Lung microvascular endothelial cell (primary cell): ENCODE measurements around the gene PLXNC1. TPM values are rescaled to one million over a fixed set of nuclear protein-coding genes. Genes with fewer than 3 reads are reported as not detected.

Source experiments
- DNase-seq, 2 donors: peaks; one replicate each; pipeline versions ENCODE4 v3.0.0 to v3.0.0-alpha.2; 2010; ENCODE audit warnings: low read depth in 2 of 2
- total RNA-seq: library from RNA; depleted of rRNA; stranded (reverse); fragments of >200 nt; gene quantifications from 2 replicates; pipeline ENCODE4 v1.2.1, GENCODE V29; 2014

The PLXNC1 gene
- total RNA-seq, 1 donor from 2014 or later: under 0.01 TPM

DNA sequence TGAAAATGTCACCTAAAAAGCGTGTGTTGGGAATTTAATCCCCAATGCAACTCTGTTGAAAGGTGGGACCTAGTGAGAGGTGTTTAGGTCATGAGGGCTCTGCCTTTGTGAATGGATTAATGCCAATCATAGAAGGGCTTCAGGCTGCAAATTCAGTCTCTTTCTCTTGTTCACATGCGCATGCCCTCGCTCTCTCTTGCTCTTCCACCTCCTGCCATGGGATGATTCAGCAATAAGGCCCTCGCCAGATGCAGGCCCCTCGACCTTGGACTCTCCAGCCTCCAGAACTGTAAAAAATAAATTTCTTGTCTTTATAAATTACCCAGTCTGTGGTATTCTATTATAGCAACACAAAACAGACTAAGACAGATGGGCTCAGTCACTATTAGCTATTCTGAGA, 55.4 kb downstream of the PLXNC1 start:
- DNase-seq: no peak

DNA sequence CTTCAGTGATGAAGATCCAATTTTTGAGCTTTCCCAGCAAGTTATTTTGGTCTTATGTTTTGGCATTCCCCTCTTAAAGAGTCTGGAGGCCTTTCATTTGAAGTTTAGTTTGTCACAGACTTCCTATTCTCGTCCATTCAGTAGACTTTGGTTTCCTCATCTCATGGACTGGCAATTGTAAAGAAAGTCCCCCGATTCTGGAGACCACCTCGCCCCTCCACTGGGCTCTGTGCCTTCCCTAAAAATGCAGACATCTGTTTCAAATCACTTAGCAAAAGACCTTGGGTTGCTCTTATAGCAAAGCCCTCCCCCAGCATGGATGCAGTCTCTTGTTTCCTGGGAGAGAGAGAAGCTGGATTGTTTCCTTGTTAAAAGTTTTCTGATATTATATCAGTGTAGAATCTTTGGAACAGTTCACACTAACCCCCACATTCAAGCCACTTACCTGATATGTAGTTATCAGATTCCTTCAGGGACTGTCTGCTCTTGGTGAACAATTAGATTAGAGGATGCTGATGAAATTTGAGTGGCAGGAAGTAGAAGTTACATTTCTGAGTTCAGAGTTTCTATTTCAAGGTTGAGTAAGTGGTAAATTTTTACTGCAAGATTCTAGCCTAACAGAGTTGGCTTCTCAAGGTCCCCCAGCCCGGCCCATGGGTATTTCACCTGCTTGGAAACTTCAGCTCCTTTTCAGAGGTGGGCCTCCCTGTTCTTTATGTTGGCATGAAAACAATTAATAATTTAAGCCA, 56.3 kb downstream of the PLXNC1 start:
- no peak for DNase-seq

DNA sequence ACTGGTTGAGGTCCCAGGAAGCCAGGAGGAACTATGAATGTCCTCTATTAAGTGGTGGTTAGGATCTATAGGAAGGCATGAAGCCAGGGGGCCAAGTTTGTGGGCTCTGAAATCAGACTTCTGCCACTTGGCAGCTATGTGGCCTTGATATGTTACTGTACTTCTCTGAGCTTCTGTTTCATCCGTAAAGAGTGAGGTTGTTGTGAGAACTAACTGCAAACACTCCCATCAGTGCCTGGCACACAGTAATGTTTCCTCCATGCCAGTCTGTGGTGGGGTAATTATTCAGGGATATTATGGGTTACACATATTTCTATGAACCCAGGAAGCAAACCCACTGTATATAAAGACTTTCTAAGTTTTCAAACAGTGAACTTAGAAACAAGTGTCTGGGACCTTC, 57.4 kb downstream of the PLXNC1 start:
- no peak for DNase-seq

DNA sequence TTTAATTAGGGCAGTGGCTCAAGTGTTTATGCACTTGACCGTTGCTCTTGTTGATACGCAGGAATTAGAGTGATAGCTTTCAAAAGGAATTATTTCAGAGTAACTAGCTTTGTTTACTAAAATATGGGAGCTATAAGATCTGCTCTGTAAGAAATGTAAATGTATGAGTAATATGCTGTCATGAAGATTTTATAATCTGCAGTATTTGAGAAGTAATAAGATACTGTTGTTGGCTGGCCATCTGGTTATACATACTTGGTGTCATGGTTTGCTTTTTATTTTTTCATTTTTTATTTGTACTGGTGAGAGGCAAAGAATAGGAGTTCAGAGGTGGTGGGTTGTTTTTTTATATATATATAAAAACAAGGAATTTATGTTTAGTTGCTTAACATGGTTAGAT, 58.5 kb downstream of the PLXNC1 start:
- DNase-seq: no peak

DNA sequence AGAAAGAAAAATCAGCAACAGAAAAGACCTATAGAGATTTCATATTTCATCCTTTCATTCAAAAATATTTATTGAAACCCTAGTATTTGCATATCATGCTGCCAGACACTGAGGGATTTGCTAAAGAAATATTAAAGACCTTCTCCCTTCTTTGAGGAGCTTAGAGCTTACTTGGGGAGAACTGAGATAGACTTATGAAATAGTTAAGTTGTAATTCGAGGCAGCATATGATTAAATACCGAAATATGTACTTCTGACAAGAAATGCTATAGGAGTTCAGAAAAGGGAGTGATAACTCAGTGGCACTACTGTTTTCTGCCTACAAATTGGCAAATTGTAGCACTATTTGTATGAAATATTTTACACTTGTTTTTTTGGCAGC, 59.1 kb downstream of the PLXNC1 start:
- DNase-seq: no peak

DNA sequence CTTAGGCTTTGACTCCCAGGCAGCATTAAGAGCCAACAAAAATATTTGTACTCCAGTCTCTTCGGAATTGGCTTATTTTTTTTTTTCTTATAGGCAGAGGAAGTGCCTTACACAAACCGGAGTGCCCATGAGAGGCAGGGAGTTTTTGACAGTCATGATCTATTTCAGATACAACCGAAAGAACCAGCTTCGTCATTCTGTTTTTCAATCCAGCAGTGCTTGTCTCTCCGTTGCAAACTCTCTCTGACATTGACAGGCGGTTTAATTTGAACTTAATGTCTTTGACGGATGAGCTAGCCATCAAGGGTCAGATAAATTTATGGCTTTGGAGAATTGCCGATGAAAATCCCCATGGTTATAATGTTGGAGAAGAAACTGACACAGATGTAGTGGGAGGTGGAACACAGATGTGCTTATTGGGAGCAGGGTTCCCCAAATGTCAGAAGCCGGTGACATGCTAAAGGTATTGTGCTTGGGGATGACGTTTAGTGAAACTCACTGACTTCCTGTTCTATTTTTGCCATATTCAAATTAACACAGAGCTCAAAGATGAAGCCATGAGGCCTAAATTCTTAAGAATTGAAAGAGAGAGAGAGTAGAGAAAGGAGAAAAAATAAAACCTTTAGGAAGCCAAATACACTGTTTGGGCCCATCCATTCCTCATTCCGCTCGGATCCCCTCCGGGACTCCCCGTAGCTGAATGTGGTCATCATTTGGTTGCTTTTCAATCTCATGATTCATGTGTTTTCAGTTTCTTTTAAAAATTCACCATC, 59.7 kb downstream of the PLXNC1 start:
- no peak for DNase-seq

DNA sequence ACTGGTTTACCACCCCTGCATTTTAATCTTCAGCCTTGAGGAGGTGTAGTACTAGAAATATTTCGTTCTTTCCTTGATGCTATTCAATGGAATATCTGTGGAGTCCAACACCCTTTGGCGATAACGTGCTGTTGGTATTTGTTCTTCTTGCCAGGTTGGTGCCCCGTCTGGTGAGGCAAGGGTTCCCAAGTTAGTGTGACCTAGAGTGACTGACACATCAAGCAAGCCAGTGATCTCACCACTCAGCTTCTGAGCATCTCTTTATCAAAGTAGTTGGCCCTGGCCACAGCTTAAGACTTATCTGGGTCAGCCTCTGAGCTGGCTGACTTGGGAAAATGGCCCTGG, 60.2 kb downstream of the PLXNC1 start:
- no peak for DNase-seq

DNA sequence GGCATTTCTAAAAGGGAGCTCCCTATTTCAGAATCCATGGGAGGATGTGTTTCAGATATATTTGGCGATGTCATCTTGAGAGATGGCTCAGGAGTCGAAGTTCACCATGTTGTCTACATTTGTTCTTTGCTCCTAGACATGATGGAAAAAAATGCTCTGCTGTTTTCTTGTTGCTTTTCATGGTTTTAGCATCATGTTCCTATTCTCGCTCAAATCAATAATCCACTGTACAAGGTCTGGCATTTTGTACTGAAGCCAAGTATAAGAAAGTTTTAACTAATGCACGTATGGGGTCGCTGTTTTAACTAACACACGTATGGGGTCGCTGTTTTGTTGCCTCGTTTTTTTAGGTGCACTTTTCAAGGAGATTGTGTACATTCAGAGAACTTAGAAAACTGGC, 60.9 kb downstream of the PLXNC1 start:
- no peak for DNase-seq

DNA sequence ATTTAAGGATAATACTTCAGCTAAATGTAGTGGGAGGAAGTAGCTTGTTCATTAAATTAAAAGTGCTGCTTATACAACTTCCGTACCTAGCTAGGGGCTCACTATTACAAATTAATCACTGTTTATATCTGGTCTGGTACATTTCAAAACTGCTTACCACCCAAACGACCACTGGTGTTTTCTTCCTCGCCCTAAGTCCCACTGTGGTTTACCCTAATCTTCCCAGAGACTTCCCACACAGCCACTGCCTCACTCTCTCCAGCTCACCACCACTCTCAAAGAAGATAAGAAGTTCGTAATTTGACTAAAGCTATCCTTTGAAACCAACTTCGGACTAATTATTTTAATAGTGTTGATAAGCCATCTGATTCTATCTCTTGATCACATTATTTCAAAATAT, 62.6 kb downstream of the PLXNC1 start:
- DNase-seq: no peak

DNA sequence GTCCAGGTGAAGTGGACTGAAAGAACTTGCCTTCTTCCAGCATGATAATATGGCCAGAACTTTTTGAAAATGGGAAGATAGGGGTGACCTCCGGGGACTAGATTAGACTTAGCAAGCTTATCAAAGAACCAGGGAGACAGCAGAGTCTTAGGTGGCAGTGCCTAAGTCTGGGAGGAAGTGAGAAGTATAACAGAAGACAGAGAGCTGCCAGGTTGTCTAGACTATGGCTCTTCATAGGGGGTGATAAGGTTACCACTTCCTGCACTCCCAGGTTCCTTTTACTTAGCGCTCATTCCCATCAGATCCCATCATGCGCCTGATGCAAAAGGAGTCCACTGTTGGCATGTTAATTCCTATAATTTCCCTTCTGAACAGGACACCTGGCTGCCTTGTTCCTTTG, 69.9 kb downstream of the PLXNC1 start:
- no peak for DNase-seq

DNA sequence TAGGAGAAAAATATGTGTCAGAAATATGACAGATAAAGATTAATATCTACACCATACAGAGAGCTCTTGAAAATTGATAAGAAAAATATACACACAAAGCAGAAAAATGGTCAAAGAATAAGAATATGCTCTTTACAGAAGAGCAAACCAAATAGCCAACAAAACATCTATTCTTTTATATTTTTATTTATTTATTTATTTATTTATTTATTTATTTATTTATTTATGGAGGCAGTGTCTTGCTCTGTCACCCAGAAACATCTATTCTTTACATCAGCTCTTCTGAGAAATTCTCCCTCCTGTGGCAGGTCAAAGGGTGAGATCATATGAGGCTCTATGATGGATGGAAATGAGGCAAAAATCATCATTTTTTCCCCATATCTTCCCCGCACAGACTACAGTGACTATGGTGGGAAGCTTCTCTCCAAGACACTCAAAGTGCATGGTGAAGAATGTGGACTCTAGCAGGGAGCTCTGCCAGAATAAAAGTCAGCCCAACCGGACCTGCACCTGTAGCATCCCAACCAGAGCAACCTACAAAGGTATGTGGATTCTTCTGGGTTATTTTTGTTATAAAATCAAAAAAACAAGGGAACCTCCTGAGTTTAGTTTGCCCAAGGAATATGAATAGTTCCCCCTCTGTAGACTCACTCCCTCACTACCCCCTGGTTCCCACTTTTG, 71.4 kb downstream of the PLXNC1 start:
- DNase-seq: no peak

DNA sequence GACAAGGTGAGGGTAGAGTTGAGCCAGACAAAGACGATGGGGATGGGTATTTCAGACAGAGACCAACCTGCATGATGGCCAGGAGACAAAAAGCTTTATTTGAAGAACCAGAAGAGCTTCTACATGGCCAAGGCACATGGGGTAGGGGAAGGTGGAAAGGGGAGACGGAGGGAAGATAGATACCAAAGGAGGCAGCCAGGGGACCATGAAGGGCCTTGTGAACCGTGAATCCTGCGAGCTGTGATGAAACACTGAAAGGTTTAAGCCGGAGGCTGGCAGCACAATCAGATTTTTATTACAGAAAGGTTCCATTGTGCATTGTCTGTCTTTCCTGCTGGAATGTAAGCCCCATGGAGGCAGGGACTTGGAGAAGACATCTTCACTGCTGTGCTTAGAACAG, 72.4 kb downstream of the PLXNC1 start:
- no peak for DNase-seq

DNA sequence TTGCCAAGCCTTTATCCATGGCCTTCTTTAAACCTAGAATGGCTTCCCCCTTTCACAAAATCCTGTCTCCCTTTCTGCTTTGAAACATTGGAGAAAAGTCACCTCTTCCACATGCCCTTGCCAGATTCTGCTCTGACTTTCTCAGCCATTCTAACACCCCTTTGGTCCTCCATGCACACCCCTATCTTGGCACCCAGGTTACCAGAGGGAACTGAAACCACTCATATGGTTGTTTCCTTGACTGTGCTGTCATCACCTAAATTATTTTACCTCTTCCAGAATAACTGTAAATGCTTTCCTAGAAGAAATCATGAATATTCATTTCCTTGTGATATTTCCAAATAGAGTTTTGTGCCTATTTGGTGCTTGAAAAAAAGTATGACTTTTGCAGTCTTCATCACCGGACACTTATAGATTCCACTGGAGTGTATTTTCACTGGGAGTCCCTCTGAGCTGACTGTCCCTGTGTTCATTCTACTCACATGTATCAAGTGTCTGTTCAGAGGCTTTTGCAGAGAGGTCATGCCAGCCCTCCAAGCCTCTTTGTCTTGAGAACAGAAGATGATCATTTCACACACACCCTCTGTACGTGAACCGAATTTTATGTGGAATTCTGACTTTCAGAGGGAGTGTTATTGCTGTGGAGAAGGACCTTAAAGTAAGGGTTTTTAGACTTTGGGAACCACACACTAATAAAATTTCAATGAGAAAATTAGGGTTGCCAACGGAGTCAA, 74.1 kb downstream of the PLXNC1 start:
- no peak for DNase-seq

DNA sequence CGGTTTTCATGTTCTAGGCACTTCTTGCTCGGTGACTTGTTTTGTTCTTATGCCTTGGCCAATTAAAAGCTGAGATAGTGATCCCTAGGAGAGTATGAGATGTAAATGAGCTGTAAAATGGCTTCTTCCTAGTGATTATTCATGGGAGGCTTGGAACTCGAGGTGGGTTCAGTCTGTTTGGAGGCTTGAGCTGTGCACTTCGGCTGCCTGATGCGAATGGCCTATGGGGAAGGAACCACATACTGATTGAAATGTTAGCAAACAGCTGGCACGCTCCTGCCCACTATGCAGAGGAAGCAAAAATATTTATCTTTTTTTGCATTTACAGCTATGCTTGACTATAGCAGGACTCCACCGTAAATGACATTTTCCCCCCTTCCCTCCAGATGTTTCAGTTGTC, 75.5 kb downstream of the PLXNC1 start:
- no peak for DNase-seq

DNA sequence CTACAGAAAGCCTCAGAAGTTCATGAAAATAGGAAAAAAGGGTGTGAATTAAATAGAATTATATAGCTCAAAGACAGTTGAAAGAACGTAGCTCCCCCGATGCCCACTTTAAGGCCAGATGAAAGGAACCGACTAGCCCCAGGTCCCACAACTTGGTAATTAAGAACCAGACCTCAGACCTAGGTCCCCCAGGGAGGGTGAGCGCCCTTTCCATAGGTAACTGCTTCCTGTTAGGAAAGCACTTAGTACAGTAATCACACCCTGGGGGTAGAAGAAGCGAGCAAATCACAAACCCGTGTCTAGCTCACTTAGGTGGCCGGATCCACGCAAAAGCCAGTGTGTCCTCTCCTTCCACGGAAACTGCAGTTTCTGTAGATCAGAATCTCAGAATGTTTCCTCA, 77.1 kb downstream of the PLXNC1 start:
- DNase-seq: no peak

DNA sequence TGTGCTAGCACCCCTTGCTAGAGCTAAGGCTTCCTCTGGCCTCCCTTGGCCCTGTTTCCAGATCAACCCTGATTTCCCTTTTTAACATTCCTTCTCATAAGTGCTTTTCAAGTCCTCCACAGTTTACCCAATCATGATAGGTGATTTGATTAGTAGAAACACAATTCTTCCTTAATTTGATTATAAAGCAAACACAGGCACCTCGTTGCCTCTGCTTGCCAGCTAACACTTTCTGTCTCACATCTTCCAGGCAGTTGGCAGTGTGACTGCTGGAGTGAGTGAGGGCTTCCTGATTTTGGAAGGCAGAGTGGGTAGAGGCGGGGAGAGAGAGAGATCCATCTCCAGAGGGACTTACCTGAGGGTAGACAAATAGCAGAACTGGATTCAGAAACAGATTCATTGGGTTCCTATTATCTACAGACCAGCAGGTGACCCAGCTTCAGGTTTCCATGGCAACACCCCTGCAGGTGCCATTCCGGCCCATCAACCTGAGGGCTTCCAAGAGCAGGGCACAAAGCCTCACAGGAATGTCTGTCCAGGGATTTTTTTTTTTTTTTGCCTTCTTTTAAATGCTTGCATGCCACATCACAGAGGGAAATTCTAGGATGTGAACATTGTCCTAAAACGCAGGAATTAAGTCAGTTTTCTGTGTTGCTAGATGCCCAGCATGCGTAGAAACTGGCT, 77.7 kb downstream of the PLXNC1 start:
- DNase-seq: no peak

DNA sequence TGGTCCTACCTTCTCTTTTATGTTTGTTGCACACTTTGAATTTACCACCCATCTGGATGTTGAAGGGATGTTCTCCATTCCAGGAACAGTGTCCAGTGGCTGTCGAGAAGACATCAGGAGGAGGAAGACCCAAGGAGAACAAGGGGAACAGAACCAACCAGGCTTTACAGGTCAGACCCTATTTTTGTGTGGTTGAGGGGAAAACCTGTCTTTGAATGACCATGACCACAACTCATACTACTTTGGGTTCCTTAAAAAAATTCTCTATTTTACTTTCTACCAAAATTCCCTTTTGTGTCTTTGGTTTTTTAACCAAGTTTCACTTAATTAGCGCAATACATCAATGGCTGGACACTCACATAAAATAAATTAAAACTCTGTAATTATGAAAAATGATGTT, 78.7 kb downstream of the PLXNC1 start:
- DNase-seq: no peak

DNA sequence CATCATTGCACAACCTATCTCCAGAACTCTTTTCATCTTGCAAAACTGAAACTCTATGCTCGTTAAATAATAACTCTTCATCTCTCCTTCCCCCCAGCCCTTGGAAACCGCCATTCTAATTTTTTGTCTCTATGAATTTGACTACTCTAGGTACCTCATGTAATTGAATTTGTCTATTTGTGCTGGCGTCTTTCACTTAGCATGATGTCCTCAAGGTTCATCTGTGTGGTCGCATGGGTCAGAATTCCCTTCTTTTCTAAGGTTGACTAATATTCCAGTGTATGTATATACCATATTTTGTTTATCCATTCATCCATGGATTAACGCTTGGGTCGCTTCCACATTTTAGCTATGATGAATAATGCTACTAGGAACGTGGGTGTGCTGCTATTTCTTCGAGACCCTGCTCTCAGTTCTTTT, 80.1 kb downstream of the PLXNC1 start:
- DNase-seq: no peak

DNA sequence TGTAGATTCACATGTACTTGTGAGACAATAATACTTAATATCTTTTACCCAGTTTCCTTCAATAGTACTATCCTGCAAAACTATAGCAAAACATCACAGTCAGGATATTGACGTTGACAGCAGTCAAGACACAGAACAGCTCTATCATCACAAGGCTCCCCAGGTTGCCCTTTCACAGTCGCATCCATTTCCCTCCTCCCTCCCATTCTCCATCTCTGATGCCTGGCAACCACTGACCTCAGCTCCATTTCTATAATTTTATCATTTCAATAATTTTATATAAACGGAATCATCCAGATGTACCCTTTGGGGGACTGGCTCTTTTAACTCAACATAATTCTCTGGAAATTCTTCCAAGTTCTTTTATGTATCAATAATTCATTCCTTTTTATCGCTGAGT, 81.5 kb downstream of the PLXNC1 start:
- DNase-seq: no peak

DNA sequence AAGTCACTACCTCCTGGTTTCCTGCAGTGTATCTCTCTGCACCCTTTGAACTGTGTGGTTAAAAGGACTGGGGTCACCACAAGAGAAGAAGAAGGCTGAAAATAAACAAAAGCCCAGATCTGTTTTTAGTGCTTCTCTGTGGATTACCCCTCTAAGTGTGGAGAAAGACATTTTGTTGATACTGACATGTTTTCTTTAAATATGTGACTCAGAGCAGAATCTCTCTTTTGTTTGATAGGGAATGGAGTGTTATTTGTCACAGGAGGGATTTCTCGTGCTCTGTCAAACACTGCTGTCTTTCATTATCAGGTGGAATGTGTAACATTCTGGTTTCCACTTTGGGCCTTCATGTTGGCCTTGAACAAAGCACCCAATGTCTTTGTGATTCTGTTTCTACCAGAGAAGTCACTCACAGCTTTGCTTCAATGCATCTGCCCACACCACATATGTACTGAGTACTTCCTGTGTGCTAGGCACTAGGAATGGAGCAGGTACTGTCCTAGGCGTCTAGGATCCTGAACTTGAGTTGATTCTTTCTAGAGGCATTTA, 82.1 kb downstream of the PLXNC1 start:
- no peak for DNase-seq

DNA sequence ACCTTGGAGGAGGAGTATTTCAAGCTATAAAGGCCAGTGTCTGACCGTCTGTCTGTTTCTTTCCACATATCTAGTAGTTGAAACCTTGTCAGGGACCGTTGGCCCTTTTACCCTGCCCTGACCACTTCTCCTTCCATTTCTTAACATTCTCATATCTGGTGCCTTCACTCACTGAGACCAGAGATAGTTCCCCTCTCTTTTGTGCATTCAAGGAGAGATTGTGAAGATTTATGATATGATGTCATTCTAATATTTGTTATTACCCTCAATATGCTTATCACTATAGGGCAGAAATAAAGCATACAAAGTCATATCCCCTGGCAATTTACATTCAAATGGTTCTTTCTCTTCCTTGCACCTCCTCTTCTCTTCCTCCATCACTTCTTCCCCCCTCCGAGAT, 83.3 kb downstream of the PLXNC1 start:
- no peak for DNase-seq
